IMR-90 (cell line): Measurements from ENCODE around the gene SPNS1. TPM values are rescaled to one million over a fixed set of nuclear protein-coding genes. Genes with fewer than 3 reads are reported as not detected.

Experiments
- ATAC-seq: fragments of 200-7000 bp; cut with Tn5 transposase; 2 replicates; pipeline ENCODE4 v1.9.1; 2020; ENCODE audit warnings: low read depth, mild to moderate bottlenecking, moderate library complexity
- BruUV-seq: library from RNA; stranded (reverse); fragments of 400-500 nt; replicated peaks from 2 replicates; lab custom pipeline; 2021; lab: Mats Ljungman, UMichigan
- CTCF ChIA-PET: fragments of 300-600 bp; formaldehyde crosslinking; extraction: SDS; loops from one replicate; lab custom pipeline; 2021; ENCODE audit warnings: antibody characterized with exemption; lab: Yijun Ruan, JAX
- POLR2A ChIA-PET: fragments of 300-600 bp; sonication (Branson Sonifier 250); formaldehyde crosslinking; loops from one replicate; lab custom pipeline; 2022; ENCODE audit warnings: antibody characterized with exemption; ENCODE audit not compliant: unreplicated experiment; lab: Charles Lee
- DNase-seq: peaks from one replicate; pipeline ENCODE4 v3.0.0; 2013
- H2AFZ ChIP-seq: replicated peaks from 2 replicates; pipeline ENCODE3; 2013; ENCODE audit warnings: low read length, mild to moderate bottlenecking; ENCODE audit not compliant: poor library complexity
- H2AK5ac ChIP-seq: 2 replicates; pipeline ENCODE4 v1.6.1; 2013; ENCODE audit warnings: low read depth, low read length, inconsistent platforms
- H2AK9ac ChIP-seq: replicated peaks from 2 replicates; pipeline ENCODE3; 2013; ENCODE audit warnings: mild to moderate bottlenecking, low read depth, low read length, moderate library complexity; ENCODE audit not compliant: poor library complexity
- H2BK120ac ChIP-seq: 2 replicates; pipeline ENCODE4 v1.6.1; 2013; ENCODE audit warnings: low read depth, low read length, inconsistent platforms
- H2BK15ac ChIP-seq: 3 replicates; pipeline ENCODE4 v1.6.1; 2013; ENCODE audit warnings: low read depth, low read length, inconsistent platforms
- H2BK20ac ChIP-seq: 2 replicates; pipeline ENCODE4 v1.6.1; 2013; ENCODE audit warnings: low read depth, mild to moderate bottlenecking, inconsistent platforms, low read length, moderate library complexity
- H2BK5ac ChIP-seq: 2 replicates; pipeline ENCODE4 v1.6.1; 2013; ENCODE audit warnings: mild to moderate bottlenecking, low read depth, low read length, inconsistent platforms; ENCODE audit not compliant: poor library complexity, severe bottlenecking
- H3K14ac ChIP-seq: replicated peaks from 2 replicates; pipeline ENCODE4 v1.6.1; 2013; ENCODE audit warnings: low read depth, low read length, inconsistent platforms
- H3K18ac ChIP-seq: 2 replicates; pipeline ENCODE4 v1.6.1; 2013; ENCODE audit warnings: low read depth, low read length, control low read depth
- H3K23ac ChIP-seq: 2 replicates; pipeline ENCODE4 v1.6.1; 2013; ENCODE audit warnings: low read depth, low read length, inconsistent platforms
- H3K27ac ChIP-seq: 2 replicates; pipeline ENCODE4 v1.5.1; 2013; ENCODE audit warnings: mild to moderate bottlenecking, control low read depth, low read length; ENCODE audit not compliant: insufficient read depth
- H3K27me3 ChIP-seq: 2 replicates; pipeline ENCODE4 v1.6.1; 2013; ENCODE audit warnings: low read length; ENCODE audit not compliant: control insufficient read depth, insufficient read depth
- H3K36me3 ChIP-seq: 2 replicates; pipeline ENCODE4 v1.6.1; 2013; ENCODE audit warnings: low read length, mixed read lengths; ENCODE audit not compliant: control insufficient read depth, insufficient read depth
- H3K4ac ChIP-seq: 2 replicates; pipeline ENCODE4 v1.6.1; 2013; ENCODE audit warnings: low read depth, low read length, inconsistent platforms
- H3K4me1 ChIP-seq: 2 replicates; pipeline ENCODE4 v1.6.1; 2013; ENCODE audit warnings: low read length, mixed read lengths; ENCODE audit not compliant: control insufficient read depth, insufficient read depth
- H3K4me2 ChIP-seq: 2 replicates; pipeline ENCODE4 v1.6.1; 2013; ENCODE audit warnings: low read depth, mild to moderate bottlenecking, control low read depth, low read length, moderate library complexity
- H3K4me3 ChIP-seq: 2 replicates; pipeline ENCODE4 v1.5.1; 2013; ENCODE audit warnings: low read depth, mild to moderate bottlenecking, control low read depth, low read length, moderate library complexity; ENCODE audit not compliant: insufficient read depth
- H3K56ac ChIP-seq: 2 replicates; pipeline ENCODE4 v1.6.1; 2013; ENCODE audit warnings: low read length, inconsistent platforms; ENCODE audit not compliant: insufficient read depth; ENCODE audit errors: extremely low read depth
- H3K79me1 ChIP-seq, 2 experiments: 2 replicates each; pipeline ENCODE4 v1.6.1; 2013; ENCODE audit warnings: low read length in 2 of 2, inconsistent platforms in 1 of 2, low read depth in 1 of 2
- H3K9ac ChIP-seq: 2 replicates; pipeline ENCODE4 v1.6.1; 2013; ENCODE audit warnings: low read depth, low read length, control low read depth
- H3K9me1 ChIP-seq: 2 replicates; pipeline ENCODE4 v1.6.1; 2013; ENCODE audit warnings: low read length, inconsistent platforms; ENCODE audit not compliant: insufficient read depth
- H3K9me3 ChIP-seq: 2 replicates; pipeline ENCODE4 v1.6.1; 2013; ENCODE audit warnings: low read length; ENCODE audit not compliant: control insufficient read depth, insufficient read depth
- H4K20me1 ChIP-seq: 2 replicates; pipeline ENCODE4 v1.6.1; 2013; ENCODE audit warnings: low read length, inconsistent platforms; ENCODE audit not compliant: insufficient read depth
- H4K5ac ChIP-seq: 2 replicates; pipeline ENCODE4 v1.6.1; 2013; ENCODE audit warnings: mild to moderate bottlenecking, low read depth, low read length, control low read depth
- H4K8ac ChIP-seq, 2 experiments: 2 replicates each; pipeline ENCODE4 v1.6.1; 2013; ENCODE audit warnings: low read depth in 2 of 2, low read length in 2 of 2, control low read depth in 1 of 2, inconsistent platforms in 1 of 2
- H4K91ac ChIP-seq: 2 replicates; pipeline ENCODE4 v1.6.1; 2013; ENCODE audit warnings: low read depth, low read length, inconsistent platforms; ENCODE audit not compliant: insufficient read depth
- BHLHE40 ChIP-seq: fragments of 150-350 bp; IDR thresholded peaks from 2 replicates; pipeline ENCODE4 v1.6.1; 2016; ENCODE audit warnings: mild to moderate bottlenecking, low read depth, low read length
- CHD1 ChIP-seq: IDR thresholded peaks from 2 replicates; pipeline ENCODE4 v1.6.1; 2012; ENCODE audit warnings: low read depth, low read length, improper control_type of control experiment
- FOS ChIP-seq: fragments of 150-350 bp; IDR thresholded peaks from 2 replicates; pipeline ENCODE4 v1.6.1; 2016; ENCODE audit warnings: low read depth, low read length
- MAFK ChIP-seq: IDR thresholded peaks from 2 replicates; pipeline ENCODE4 v1.6.1; 2012; ENCODE audit warnings: low read depth, low read length, improper control_type of control experiment
- MAZ ChIP-seq: IDR thresholded peaks from 2 replicates; pipeline ENCODE4 v1.6.1; 2012; ENCODE audit warnings: low read depth, mild to moderate bottlenecking, low read length, improper control_type of control experiment, moderate library complexity, borderline replicate concordance
- MXI1 ChIP-seq: IDR thresholded peaks from 2 replicates; pipeline ENCODE4 v1.6.1; 2012; ENCODE audit warnings: low read depth, mild to moderate bottlenecking, low read length, moderate library complexity, borderline replicate concordance
- NFE2L2 ChIP-seq: fragments of 150-350 bp; IDR thresholded peaks from 2 replicates; pipeline ENCODE4 v1.6.1; 2016; ENCODE audit warnings: low read depth, mild to moderate bottlenecking, low read length
- POLR2A ChIP-seq: IDR thresholded peaks from 2 replicates; pipeline ENCODE4 v1.6.1; 2012; ENCODE audit warnings: mild to moderate bottlenecking, low read depth, low read length
- RAD21 ChIP-seq: IDR thresholded peaks from 2 replicates; pipeline ENCODE4 v1.6.1; 2012; ENCODE audit warnings: low read length, improper control_type of control experiment
- RCOR1 ChIP-seq: IDR thresholded peaks from 2 replicates; pipeline ENCODE4 v1.6.1; 2012; ENCODE audit warnings: mild to moderate bottlenecking, low read length, improper control_type of control experiment; ENCODE audit not compliant: insufficient replicate concordance
- RFX5 ChIP-seq: IDR thresholded peaks from 2 replicates; pipeline ENCODE4 v1.8.0; 2012; ENCODE audit warnings: low read depth, mild to moderate bottlenecking, low read length, moderate library complexity
- SMC3 ChIP-seq: fragments of 150-350 bp; IDR thresholded peaks from 2 replicates; pipeline ENCODE4 v1.6.1; 2016; ENCODE audit warnings: low read depth, mild to moderate bottlenecking, antibody characterized with exemption, low read length, moderate library complexity
- WGBS, 2 experiments: methylation state at CpG; one replicate each; pipeline versions ENCODE4 v1.1.5 to v1.1.7; 2013; ENCODE audit warnings: missing lambda C conversion rate in 2 of 2; ENCODE audit not compliant: insufficient read length in 1 of 2; ENCODE audit errors: extremely low coverage in 2 of 2; 5-methylcytosine and 5-hydroxymethylcytosine counted together
- dilution Hi-C: fragments of 300-500 bp; cut with HindIII; formaldehyde crosslinking; loops from one replicate; pipeline ENCODE4 v1.14.3; 2018; ENCODE audit warnings: low sequenced_read_pairs; ENCODE audit not compliant: unreplicated experiment
- in situ Hi-C: fragments of 300-500 bp; cut with MboI; formaldehyde crosslinking; loops from 3 replicates; pipeline ENCODE4 v1.14.3; 2019; ENCODE audit warnings: low sequenced_read_pairs, inconsistent platforms, mixed read lengths
- intact Hi-C: fragments of 100-400 bp; cut with micrococcal nuclease; formaldehyde crosslinking; loops from 2 replicates; pipeline ENCODE4 v1.10.0; 2022
- polyA plus RNA-seq, 3 experiments: library from polyadenylated mRNA; depleted of rRNA; stranded (reverse); fragments of >200 nt; gene quantifications; 2 replicates each; pipeline ENCODE4 v1.2.3, GENCODE V29; 2012; ENCODE audit warnings: low replicate concordance in 1 of 3
- total RNA-seq: library from RNA; depleted of rRNA; stranded (reverse); fragments of >200 nt; gene quantifications from 2 replicates; pipeline ENCODE4 v1.2.3, GENCODE V29; 2012
- TF ChIP-seq, protein P1 (sequence below): conservative IDR thresholded peaks from 2 replicates; pipeline ENCODE4 v1.5.1; 2012; ENCODE audit warnings: mild to moderate bottlenecking, low read depth, low read length, improper control_type of control experiment
- TF ChIP-seq, protein P2 (sequence below): fragments of 150-350 bp; IDR thresholded peaks from 2 replicates; pipeline ENCODE4 v1.6.1; 2017; ENCODE audit warnings: mild to moderate bottlenecking, antibody characterized with exemption, low read length, low read depth
- TF ChIP-seq, protein P3 (sequence below): fragments of 150-350 bp; IDR thresholded peaks from 2 replicates; pipeline ENCODE4 v1.6.1; 2016; ENCODE audit warnings: low read depth, mild to moderate bottlenecking, low read length, moderate library complexity, borderline replicate concordance

SPNS1 gene
- total and polyA plus RNA-seq, 2 of the 4 experiments (the other 2 are of a cell fraction) = 4.7 to 37.3 TPM

DNA sequence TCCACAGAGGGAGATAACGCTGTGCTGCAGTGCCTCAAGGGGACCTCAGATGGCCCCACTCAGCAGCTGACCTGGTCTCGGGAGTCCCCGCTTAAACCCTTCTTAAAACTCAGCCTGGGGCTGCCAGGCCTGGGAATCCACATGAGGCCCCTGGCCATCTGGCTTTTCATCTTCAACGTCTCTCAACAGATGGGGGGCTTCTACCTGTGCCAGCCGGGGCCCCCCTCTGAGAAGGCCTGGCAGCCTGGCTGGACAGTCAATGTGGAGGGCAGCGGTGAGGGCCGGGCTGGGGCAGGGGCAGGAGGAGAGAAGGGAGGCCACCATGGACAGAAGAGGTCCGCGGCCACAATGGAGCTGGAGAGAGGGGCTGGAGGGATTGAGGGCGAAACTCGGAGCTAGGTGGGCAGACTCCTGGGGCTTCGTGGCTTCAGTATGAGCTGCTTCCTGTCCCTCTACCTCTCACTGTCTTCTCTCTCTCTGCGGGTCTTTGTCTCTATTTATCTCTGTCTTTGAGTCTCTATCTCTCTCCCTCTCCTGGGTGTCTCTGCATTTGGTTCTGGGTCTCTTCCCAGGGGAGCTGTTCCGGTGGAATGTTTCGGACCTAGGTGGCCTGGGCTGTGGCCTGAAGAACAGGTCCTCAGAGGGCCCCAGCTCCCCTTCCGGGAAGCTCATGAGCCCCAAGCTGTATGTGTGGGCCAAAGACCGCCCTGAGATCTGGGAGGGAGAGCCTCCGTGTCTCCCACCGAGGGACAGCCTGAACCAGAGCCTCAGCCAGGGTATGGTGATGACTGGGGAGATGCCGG lies 42.0 kb upstream of the SPNS1 start:
- H3K4me2 ChIP-seq = no peak overlapping the region
- H3K27ac ChIP-seq = no peak overlapping the region
- no peak overlapping the region for H2BK5ac ChIP-seq
- CTCF ChIA-PET = interaction anchor here (1.1 kb wide), 1 partner anchor 12 kb away, joined by 4 read pairs; no protein-coding TSS in a partner anchor
- H3K9me3 ChIP-seq = no peaks in the 10 kb centered on the region
- no TSS peak for BruUV-seq
- intact Hi-C loops (no loop called here), dilution Hi-C loops (no loop called here), in situ Hi-C loops (no loop called here)
- H2AFZ ChIP-seq = no peak overlapping the region
- H4K20me1 ChIP-seq = no peaks in the 10 kb centered on the region
- DNase-seq (no peak), ATAC-seq (no peak)
- H3K18ac ChIP-seq = no peak overlapping the region
- H2BK120ac ChIP-seq = no peak overlapping the region
- no peaks in the 10 kb centered on the region for H3K79me1 ChIP-seq
- H3K9ac ChIP-seq = no peak overlapping the region
- H3K9me1 ChIP-seq = no peaks in the 10 kb centered on the region
- H3K4me1 ChIP-seq = no peaks in the 10 kb centered on the region
- H2AK5ac ChIP-seq = no peak overlapping the region
- no peak overlapping the region for H2BK15ac ChIP-seq
- H4K5ac ChIP-seq = no peak overlapping the region
- no peak overlapping the region for H4K8ac ChIP-seq
- no peak overlapping the region for H3K4me3 ChIP-seq
- no peak overlapping the region for H4K91ac ChIP-seq
- POLR2A ChIA-PET = no interaction called here
- no peak overlapping the region for H3K23ac ChIP-seq
- WGBS, 2 experiments = 72% methylated on average over 7 of the region's 20 CpGs; no CpG with 5 or more reads in 1 of the 2 experiments
- H3K27me3 ChIP-seq = peaks cover 7% of the 10 kb centered on the region; the same call in 1 of the 2 replicates
- H2AK9ac ChIP-seq = no peak overlapping the region
- H3K36me3 ChIP-seq = no peaks in the 10 kb centered on the region
- TF ChIP-seq POLR2A (no peak), RFX5 (no peak), FOS (no peak), CHD1 (no peak), SMC3 (no peak), RCOR1 (no peak), MXI1 (no peak), MAFK (no peak), MAZ (no peak), BHLHE40 (no peak), RAD21 (no peak), NFE2L2 (no peak)
- TF ChIP-seq, protein P1, sequence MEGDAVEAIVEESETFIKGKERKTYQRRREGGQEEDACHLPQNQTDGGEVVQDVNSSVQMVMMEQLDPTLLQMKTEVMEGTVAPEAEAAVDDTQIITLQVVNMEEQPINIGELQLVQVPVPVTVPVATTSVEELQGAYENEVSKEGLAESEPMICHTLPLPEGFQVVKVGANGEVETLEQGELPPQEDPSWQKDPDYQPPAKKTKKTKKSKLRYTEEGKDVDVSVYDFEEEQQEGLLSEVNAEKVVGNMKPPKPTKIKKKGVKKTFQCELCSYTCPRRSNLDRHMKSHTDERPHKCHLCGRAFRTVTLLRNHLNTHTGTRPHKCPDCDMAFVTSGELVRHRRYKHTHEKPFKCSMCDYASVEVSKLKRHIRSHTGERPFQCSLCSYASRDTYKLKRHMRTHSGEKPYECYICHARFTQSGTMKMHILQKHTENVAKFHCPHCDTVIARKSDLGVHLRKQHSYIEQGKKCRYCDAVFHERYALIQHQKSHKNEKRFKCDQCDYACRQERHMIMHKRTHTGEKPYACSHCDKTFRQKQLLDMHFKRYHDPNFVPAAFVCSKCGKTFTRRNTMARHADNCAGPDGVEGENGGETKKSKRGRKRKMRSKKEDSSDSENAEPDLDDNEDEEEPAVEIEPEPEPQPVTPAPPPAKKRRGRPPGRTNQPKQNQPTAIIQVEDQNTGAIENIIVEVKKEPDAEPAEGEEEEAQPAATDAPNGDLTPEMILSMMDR = no peak
- TF ChIP-seq, protein P2, sequence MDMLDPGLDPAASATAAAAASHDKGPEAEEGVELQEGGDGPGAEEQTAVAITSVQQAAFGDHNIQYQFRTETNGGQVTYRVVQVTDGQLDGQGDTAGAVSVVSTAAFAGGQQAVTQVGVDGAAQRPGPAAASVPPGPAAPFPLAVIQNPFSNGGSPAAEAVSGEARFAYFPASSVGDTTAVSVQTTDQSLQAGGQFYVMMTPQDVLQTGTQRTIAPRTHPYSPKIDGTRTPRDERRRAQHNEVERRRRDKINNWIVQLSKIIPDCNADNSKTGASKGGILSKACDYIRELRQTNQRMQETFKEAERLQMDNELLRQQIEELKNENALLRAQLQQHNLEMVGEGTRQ = no peak
- TF ChIP-seq, protein P3, sequence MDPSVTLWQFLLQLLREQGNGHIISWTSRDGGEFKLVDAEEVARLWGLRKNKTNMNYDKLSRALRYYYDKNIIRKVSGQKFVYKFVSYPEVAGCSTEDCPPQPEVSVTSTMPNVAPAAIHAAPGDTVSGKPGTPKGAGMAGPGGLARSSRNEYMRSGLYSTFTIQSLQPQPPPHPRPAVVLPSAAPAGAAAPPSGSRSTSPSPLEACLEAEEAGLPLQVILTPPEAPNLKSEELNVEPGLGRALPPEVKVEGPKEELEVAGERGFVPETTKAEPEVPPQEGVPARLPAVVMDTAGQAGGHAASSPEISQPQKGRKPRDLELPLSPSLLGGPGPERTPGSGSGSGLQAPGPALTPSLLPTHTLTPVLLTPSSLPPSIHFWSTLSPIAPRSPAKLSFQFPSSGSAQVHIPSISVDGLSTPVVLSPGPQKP = no peak
- no peak overlapping the region for H3K4ac ChIP-seq
- H3K56ac ChIP-seq = no peak overlapping the region
- H3K14ac ChIP-seq = no peak overlapping the region
- no peak overlapping the region for H2BK20ac ChIP-seq
